VCaP (cell line): ENCODE measurements around the gene KLF6.

Experiments used
- H3K27ac ChIP-seq: fragments of 450-650 bp; 2 replicates; pipeline ENCODE4 v1.5.1; 2017
- CTCF ChIP-seq: fragments of 450-650 bp; conservative IDR thresholded peaks from 2 replicates; pipeline ENCODE4 v1.5.1; 2017; ENCODE audit warnings: mild to moderate bottlenecking, moderate library complexity

The KLF6 gene

DNA sequence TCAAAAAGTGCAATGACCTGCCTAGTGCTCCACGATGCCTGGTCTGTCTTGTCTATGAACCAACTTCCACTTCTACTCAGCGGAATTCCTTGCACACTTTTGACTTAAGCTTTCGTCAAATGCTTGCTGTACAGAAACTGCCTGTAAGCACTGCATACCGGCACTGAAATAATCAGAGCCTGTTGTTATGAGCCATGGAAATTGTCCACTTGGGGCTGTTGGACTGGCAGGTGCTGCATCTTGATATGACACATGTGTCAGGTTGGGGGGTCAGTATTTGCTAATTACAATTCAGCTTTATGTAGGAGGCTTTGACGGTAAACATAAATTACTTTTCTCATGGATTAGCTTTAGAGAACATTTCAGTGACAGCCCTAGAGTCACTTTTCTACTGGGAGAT is 32.0 kb upstream of the KLF6 start:
- TF ChIP-seq CTCF, result no peak
- H3K27ac ChIP-seq, result no peak overlapping the region

- TF ChIP-seq CTCF, result no peak
- no peak overlapping the region for H3K27ac ChIP-seq
Measured at GRCh38 chr10:3814838-3815220, 29.8 kb upstream of the KLF6 start.

GRCh38 chr10:3813986-3814837 is 29.2 kb upstream of the KLF6 start:
- no peak overlapping the region for H3K27ac ChIP-seq
- TF ChIP-seq CTCF, result no peak

- TF ChIP-seq CTCF, result no peak
- H3K27ac ChIP-seq, result no peak overlapping the region
Measured at GRCh38 chr10:3813267-3813666, 28.3 kb upstream of the KLF6 start.

DNA sequence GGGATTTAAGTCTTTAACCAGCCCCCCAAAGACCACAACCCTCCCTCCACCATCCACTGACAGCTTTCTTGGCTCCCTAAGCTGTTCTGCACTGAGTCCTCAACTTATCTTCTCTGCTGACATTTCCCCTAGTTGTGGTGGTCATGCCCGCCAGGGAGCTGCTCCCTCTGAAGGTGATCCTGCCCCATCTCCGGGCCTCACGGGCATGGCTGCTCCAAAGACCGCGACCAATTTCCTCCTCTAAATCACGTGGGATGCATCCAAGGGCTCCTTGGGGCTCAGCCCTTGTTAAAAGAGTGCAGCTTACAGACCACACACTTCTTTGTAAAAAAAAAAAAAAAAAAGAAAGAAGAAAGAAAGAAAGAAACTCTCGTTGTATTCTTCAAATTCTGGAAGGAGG is 27.1 kb upstream of the KLF6 start:
- no peak for TF ChIP-seq CTCF
- H3K27ac ChIP-seq, result no peak overlapping the region; the same call in 1 of the 2 replicates

GRCh38 chr10:3811291-3811870 is 26.4 kb upstream of the KLF6 start:
- no peak for TF ChIP-seq CTCF
- peak overlapping the region; percentile 79; the same call in 1 of the 2 replicates for H3K27ac ChIP-seq

- TF ChIP-seq CTCF, result no peak
- peak overlapping the region; percentile 79 for H3K27ac ChIP-seq
Measured at GRCh38 chr10:3808689-3809199, 23.7 kb upstream of the KLF6 start.
